Mucosa of gallbladder (tissue), 1 donor: ENCODE measurements around the gene HACE1. TPM values are rescaled to one million over a fixed set of nuclear protein-coding genes. Genes with fewer than 3 reads are reported as not detected.

Source experiments
- DNase-seq: peaks from one replicate; pipeline ENCODE4 v3.0.0-alpha.2; 2020; ENCODE audit warnings: low spot score
- total RNA-seq: library from RNA; stranded (reverse); gene quantifications from one replicate; pipeline ENCODE4 v1.2.1, GENCODE V29; 2021
- donor health status: DM: no; HTN: no; CAD: no.

HACE1 gene
- total RNA-seq, 1 donor from 2014 or later = 9.5 TPM

DNA sequence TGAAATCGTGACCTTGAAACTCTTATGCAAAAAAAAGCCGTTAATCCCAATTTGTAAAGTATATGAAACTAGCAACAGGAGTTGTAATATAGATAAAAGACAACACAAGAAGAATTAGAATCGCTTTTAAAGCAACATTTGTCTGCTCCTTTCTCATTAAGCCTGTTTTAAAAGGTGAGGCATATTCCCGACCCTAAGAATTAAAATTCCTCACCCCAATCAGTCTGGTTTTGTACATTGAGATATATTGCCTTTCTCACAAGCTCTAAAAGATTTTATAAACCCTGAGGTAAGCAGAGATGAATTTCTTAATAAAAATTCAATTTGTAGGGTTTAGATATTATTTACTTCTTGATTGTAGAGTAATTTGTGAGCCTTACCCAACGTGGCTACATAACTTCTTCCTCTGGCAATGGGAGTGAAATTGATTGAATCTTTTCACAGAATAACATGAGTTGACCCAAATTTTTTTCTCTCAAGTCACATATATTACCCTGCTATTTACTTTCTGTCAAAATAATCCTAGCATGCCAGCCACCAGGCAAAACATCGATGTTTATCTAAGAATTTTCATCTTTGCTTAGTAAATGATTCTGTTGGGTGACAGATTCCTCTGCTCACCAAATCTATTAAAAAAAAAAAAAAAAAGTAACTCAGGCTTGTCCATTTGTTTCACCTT, 173.7 kb downstream of the HACE1 start:
- no peak for DNase-seq

- DNase-seq = no peak
These were observed 174.8 kb downstream of the HACE1 start for GRCh38 chr6:104684911-104685415.

DNA sequence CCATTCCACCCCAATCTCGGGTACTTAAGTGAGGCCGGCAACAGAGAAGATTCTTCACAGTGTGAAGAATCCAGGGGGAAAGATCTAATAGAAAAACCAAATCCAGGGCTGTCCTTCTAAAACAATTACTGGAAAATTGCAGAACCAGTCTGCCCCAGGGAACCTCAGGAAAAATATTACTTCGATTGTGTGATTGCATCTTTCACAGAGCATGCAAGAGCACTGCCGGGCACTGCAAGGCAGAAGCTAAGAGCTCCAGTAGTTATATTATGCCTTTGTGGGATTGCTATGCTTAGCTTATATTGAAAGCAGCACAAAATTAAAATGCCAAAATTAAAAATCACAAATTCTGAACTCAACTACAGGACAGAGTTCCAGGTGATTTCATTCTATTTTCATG, 175.9 kb downstream of the HACE1 start:
- DNase-seq = no peak

GRCh38 chr6:104682722-104683643, 176.7 kb downstream of the HACE1 start:
- peak; percentile 26 for DNase-seq

GRCh38 chr6:104680539-104680938, 179.2 kb downstream of the HACE1 start:
- DNase-seq = no peak

GRCh38 chr6:104679971-104680370, 179.7 kb downstream of the HACE1 start:
- DNase-seq = no peak

Other genes starting within 250 kb of the HACE1 start
- gene LIN28B, start 97.2 kb upstream of the HACE1 start, total RNA-seq = 0.14 TPM